Measurements from ENCODE around the gene ZNF609. TPM values are rescaled to one million over a fixed set of nuclear protein-coding genes. Genes with fewer than 3 reads are reported as not detected.
"Not testable (repeated sequence)": the region's sequence is repeated elsewhere in the genome, so short reads cannot be mapped to it uniquely, and the experiment has no call there.

Gene ZNF609
- total RNA-seq, 2 experiments from 2014 or later = 34.1 TPM

- ChIA-PET POLR2A (no interaction called here), CTCF (no interaction called here)
Observed at GRCh38 chr15:64566629-64567427, 106.5 kb downstream of the ZNF609 start.

GRCh38 chr15:64568765-64569164 is 108.4 kb downstream of the ZNF609 start:
- ChIA-PET POLR2A (no interaction called here), CTCF (no interaction called here)

GRCh38 chr15:64571857-64572291 is 111.5 kb downstream of the ZNF609 start:
- ChIA-PET CTCF (interaction anchor here (1.0 kb wide), 1 partner anchor 18 kb away, joined by 3 read pairs; no protein-coding TSS in a partner anchor), POLR2A (no interaction called here)

GRCh38 chr15:64572856-64573255 is 112.5 kb downstream of the ZNF609 start:
- ChIA-PET CTCF (no interaction called here), POLR2A (no interaction called here)

GRCh38 chr15:64574301-64575017 is 114.1 kb downstream of the ZNF609 start:
- ChIA-PET CTCF (no interaction called here), POLR2A (no interaction called here)

- ChIA-PET CTCF (no interaction called here), POLR2A (no interaction called here)
Observed at GRCh38 chr15:64580696-64581407, 120.5 kb downstream of the ZNF609 start.

- POLR2A ChIA-PET = no interaction called here
- CTCF ChIA-PET = interaction anchor here (0.5 kb wide), 1 partner anchor 357 kb away, joined by 4 read pairs; no protein-coding TSS in a partner anchor
Observed at GRCh38 chr15:64581408-64581761, 121.0 kb downstream of the ZNF609 start.

- CTCF ChIA-PET = no interaction called here
Observed at GRCh38 chr15:64582202-64582601, 121.8 kb downstream of the ZNF609 start.

GRCh38 chr15:64583519-64583918 is 123.1 kb downstream of the ZNF609 start:
- ChIA-PET CTCF (no interaction called here), POLR2A (no interaction called here)

More at GRCh38 chr15:64582202-64582601, 121.8 kb downstream of the ZNF609 start:
- POLR2A ChIA-PET = no interaction called here

GRCh38 chr15:64583983-64584382 is 123.6 kb downstream of the ZNF609 start:
- ChIA-PET POLR2A (no interaction called here), CTCF (no interaction called here)

- ChIA-PET POLR2A (interaction anchor here (0.7 kb wide), 1 partner anchor 49 kb away, joined by 5 read pairs; no protein-coding TSS in a partner anchor), CTCF (no interaction called here)
Observed at GRCh38 chr15:64586259-64586870, 126.0 kb downstream of the ZNF609 start.

- POLR2A ChIA-PET = no interaction called here
Observed at GRCh38 chr15:64586984-64587383, 126.6 kb downstream of the ZNF609 start.

GRCh38 chr15:64589435-64590084 is 129.2 kb downstream of the ZNF609 start:
- POLR2A ChIA-PET = interaction anchor here (0.5 kb wide), 1 partner anchor 10 kb away, joined by 5 read pairs; no protein-coding TSS in a partner anchor
- CTCF ChIA-PET = interaction anchor here (1.3 kb wide), 1 partner anchor 44 kb away, joined by 3 read pairs; no protein-coding TSS in a partner anchor

More at GRCh38 chr15:64586984-64587383, 126.6 kb downstream of the ZNF609 start:
- CTCF ChIA-PET = no interaction called here

GRCh38 chr15:64592845-64593244 is 132.5 kb downstream of the ZNF609 start:
- POLR2A ChIA-PET, CTCF ChIA-PET: not testable (repeated sequence)

- POLR2A ChIA-PET = no interaction called here
- CTCF ChIA-PET = interaction anchor here (1.8 kb wide), 1 partner anchor 57 kb away, joined by 3 read pairs; no protein-coding TSS in a partner anchor
Observed at GRCh38 chr15:64596701-64597476, 136.5 kb downstream of the ZNF609 start.

GRCh38 chr15:64597477-64597822 is 137.1 kb downstream of the ZNF609 start:
- ChIA-PET POLR2A (no interaction called here), CTCF (interaction anchor here (1.8 kb wide), 1 partner anchor 56 kb away, joined by 3 read pairs; no protein-coding TSS in a partner anchor)

- ChIA-PET CTCF (interaction anchor here (0.7 to 1.3 kb wide), 2 partner anchors 20 to 41 kb away, joined by 3 read pairs; no protein-coding TSS in a partner anchor), POLR2A (no interaction called here)
Observed at GRCh38 chr15:64599226-64599625, 138.8 kb downstream of the ZNF609 start.

- ChIA-PET CTCF (interaction anchor here (0.7 to 1.3 kb wide), 2 partner anchors 19 to 41 kb away, joined by 3 read pairs; no protein-coding TSS in a partner anchor), POLR2A (interaction anchor here (0.6 kb wide), 1 partner anchor 17 kb away, joined by 7 read pairs; no protein-coding TSS in a partner anchor)
Observed at GRCh38 chr15:64599716-64600115, 139.3 kb downstream of the ZNF609 start.
